ENCODE data around the gene AQP2. TPM values are rescaled to one million over a fixed set of nuclear protein-coding genes. Genes with fewer than 3 reads are reported as not detected.

The AQP2 gene
- total RNA-seq, 1 experiment from 2014 or later: not detected

DNA sequence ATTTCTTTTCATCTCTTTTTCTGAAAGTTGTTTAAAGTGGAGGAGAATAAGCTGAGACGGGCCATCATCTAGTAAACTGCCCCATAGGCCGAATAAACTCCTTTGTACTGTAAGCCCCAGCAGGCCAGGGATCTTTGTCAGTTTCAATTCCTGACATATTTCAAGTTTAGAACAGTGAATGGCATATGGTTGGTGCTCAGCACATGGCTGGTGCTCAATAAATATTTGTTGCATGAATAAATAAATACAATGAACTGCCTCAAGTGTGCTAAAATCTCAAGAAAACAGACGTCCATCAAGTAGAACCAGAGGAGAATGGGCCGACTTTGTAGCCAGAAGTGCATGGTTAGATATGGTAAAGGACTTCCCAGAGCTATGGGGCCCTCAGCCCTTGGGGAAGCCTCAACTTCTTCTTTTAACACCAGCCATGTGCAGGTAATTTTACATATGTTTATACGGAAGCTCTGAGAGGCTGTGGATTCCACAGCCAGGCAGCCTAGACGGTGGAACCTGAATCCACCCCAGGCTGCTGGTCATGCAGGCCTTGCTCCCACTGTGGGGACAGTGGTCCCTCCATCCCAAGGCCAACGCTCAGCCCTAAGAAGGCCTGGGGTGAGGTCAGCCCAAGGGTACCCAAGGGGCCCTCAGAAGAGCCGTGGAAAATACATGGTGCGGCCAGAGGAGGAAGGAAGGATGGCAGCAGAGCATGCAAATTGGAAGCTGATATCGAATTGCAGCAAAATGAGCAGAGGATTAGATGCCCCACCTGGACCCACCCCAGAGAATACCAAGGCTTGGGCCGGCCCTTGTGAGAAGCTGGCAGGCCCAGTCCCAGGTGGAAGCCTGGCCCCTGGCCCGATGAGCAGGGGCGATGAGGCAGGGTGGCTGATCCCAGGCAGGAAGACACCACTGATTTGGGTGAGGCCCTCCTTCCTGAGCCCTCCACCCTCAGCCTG lies 8.7 kb upstream of the AQP2 start:
- DNase-seq (ENCODE audit: low read depth): no peak

DNA sequence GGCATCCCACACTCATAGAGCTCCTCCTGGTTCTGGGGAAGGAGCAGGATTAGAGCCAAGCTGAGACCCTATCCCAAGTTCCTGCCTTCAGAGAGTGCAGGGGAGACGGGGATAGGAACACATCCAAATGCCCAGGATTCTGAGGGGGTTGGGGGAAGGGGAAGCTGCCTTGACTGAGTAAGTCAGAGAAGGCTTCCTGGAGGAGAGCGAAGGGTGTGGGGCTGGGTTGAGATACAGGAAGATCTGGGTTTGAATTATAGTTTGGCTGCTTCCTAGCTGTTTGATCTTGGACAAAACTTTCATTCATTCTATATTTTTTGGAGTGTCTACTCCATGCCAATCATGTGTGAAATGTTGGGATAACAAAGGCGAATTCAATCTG lies 8.0 kb upstream of the AQP2 start:
- no peak for DNase-seq (ENCODE audit: low read depth)

- DNase-seq (ENCODE audit: low read depth): no peak
Measured at GRCh38 chr12:49942921-49943624, 7.5 kb upstream of the AQP2 start.

GRCh38 chr12:49943625-49943960 lies 6.9 kb upstream of the AQP2 start:
- no peak for DNase-seq (ENCODE audit: low read depth)

DNA sequence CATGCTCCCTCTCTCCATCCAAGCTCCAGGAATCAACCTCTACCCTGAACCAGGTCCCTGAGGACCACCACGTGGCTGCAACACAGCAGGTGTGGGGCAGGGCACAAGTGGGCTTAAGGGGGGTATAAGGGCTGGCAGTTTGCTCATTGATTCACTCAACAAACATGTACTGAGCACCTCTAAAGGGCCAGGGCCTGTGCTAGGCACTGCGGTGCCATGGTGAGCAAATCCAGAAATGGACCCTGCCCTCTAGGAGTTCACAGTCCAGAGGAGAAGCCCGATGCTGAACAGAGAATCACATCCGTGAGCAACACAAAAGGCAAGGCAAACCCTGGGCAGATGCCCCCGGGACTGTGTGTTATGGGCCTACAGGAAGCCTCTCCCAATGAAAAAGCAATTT lies 6.5 kb upstream of the AQP2 start:
- DNase-seq (ENCODE audit: low read depth): no peak

DNA sequence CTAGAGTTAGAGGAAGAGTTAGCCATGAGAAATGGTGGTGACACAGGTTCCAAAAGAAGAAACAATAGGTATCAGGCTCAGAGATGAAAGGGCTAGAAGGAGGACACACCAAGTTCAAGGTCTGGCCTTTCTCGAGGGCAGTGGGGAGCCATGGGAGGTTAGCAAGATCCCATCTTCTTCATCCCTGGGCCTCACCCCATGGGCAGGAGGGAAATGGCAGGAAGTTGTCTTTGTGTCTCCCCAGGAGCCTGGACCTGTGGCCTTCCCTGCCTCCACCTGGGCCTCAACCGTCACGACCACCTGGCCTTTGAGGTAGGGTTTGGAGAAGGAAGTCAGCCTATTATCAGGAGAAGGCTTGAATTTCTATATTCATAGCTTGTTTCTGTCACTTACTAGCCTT lies 5.8 kb upstream of the AQP2 start:
- DNase-seq (ENCODE audit: low read depth): no peak

DNA sequence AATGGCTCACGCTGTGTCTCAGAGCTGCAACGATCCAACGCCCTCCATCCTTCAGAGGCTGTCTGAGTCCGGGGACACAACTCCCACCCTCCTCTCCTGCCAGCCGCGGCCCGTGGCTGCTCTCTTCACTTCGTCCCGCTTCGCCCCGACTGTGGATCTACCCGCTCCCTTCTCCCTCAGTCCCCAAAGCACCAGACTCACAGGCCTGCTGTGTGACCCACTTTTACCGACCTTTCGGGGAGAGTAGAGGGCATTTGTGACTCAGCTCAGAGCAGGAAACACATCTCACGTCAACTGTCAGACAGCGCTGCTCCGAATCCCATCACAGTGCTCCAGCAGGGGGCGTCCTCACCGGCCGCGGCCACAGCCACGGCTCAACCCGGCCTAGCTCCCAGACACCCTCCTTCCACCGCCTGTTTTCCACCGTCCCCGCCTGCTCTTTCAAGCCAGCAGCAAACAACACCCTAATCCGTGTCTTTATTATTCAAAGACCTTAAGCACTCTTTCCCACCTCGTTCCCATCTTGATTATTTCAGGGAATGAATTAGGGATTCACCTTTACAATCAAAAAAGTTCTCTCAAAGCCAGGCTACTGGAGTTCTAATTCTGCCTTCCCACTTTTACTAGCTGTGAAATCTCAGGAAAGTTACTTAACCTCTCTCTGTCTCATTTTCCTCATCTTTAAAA lies 5.0 kb upstream of the AQP2 start:
- DNase-seq (ENCODE audit: low read depth): peak; percentile 73

- DNase-seq (ENCODE audit: low read depth): no peak
Measured at GRCh38 chr12:49946086-49946485, 4.5 kb upstream of the AQP2 start.

- no peak for DNase-seq (ENCODE audit: low read depth)
Measured at GRCh38 chr12:49946497-49946896, 4.0 kb upstream of the AQP2 start.

DNA sequence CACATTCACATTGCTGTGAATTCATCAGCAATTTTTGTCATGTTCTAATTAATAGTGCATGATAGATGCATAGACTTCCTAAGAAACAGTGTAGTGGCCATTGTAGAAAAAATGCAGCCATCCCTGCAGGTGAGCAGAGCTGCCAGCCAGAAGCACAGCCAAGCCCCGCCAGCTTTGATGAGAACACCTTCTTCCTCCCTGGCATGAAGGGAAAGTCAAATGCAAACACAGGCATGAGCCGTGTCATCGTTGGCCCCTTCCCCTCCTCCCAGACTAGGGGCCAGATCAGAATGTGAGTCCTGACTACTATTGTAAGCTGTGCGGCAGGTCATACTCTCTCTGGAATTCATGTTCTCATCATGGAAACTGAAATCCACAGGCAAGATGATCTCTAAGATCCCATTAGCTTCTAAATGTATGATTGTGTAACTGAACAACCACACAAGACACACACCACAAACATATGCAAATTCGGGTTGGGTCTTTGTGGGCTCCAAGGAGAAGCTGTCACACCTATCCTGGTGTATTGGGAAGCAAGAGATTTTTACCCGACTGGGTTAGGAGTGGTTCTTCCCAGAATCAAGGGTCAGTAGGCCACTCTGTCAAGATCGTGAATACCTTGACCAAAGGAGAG lies 2.8 kb upstream of the AQP2 start:
- DNase-seq (ENCODE audit: low read depth): no peak

DNA sequence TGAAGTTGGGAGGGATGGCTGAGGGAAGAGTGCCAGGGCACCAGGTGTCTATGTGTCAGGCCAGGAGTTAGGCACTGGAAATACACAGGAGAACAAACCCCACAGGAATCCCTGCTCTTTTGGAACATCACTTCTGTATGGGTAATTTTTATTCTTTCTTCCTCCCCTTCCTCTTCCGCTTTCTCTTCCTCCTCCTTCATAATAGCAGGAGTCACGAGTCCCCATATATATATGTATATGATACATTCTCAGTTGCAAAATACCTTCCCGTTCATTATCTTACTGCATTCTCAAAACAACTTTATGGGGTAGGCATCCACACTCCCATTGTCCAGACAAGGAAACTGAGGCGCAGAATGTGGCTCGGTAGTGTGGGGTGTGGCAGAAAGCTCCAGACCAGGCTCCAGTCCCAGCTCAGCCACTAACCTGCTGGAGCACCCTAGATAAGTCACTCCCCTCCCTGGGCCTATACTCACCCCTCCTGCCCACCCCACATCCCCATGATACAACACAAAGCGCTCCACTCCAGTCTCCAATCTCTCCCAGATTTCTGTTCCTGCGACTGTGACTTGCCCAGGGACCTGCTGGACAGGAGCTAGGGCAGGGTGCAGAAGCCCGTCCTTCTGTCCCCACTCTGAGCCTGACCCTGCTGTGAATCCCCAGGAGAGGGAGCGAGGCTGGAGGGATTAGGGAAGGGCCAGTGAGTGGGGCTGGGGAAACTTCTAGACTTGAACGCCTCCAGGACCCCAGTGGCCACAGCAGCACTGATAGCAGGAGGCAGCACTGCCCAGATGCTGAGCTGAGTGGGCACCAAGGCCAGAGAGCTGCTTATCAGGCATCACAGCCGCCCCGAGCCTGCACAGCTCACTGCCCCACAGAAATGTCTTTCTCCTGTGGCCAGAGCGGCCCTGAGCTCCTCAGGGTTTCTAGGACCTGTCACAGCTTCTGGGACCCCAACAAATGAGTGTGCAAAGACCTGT lies 1.4 kb upstream of the AQP2 start:
- DNase-seq (ENCODE audit: low read depth): no peak

DNA sequence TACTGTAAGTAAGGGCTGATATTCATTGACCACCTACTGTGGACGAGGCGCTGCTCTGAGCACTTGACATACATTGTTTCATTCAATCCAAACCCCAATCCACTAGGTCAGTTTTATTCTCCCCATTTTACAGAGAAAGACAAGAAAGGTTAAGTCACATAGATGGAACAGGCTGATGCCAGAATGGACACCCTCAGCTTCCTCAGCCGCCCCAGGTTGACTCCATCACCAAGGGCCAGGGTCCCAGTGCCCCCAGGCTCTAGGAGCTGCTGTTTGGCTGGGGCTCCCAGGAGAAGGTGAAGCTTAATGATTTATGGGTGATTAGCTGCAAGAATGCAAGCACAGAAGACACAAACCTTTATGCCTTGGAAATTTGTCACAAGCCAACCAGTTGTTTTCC lies 671 bp upstream of the AQP2 start:
- DNase-seq (ENCODE audit: low read depth): no peak

- no peak for DNase-seq (ENCODE audit: low read depth)
Measured at GRCh38 chr12:49951411-49952240, 1.1 kb downstream of the AQP2 start.

DNA sequence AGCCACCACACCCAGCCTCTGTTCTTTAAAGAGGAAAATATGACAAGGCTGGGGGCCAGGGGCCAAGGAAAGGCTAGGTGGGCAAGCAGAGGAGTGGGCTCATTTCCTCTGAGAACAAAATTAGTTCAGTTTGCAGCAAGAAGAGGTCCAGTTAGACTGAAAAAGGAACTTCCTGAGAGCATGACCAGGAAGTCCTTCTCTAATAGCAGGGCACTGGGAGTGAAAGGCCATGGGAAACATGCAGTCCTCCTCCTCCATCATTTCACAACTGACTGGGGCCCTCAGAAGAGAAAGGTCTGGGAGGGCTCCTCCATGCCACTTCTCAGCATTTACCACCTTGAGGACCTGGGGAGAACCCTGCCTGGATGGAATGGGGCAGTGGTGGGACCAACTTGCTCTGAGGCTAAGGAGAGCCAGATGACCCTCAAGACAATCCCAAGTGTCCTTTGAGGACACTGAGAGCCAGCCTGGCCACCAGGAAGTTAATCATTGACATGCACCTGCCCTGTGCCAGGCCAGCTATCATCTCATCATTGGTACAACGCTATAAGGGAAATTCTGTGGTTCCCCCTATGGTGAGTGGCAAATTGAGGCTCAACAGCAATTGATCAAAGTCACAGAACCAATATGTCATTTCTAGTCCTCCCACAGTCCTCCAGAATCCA lies 2.0 kb downstream of the AQP2 start:
- DNase-seq (ENCODE audit: low read depth): no peak

- no peak for DNase-seq (ENCODE audit: low read depth)
Measured at GRCh38 chr12:49953151-49953550, 2.6 kb downstream of the AQP2 start.

DNA sequence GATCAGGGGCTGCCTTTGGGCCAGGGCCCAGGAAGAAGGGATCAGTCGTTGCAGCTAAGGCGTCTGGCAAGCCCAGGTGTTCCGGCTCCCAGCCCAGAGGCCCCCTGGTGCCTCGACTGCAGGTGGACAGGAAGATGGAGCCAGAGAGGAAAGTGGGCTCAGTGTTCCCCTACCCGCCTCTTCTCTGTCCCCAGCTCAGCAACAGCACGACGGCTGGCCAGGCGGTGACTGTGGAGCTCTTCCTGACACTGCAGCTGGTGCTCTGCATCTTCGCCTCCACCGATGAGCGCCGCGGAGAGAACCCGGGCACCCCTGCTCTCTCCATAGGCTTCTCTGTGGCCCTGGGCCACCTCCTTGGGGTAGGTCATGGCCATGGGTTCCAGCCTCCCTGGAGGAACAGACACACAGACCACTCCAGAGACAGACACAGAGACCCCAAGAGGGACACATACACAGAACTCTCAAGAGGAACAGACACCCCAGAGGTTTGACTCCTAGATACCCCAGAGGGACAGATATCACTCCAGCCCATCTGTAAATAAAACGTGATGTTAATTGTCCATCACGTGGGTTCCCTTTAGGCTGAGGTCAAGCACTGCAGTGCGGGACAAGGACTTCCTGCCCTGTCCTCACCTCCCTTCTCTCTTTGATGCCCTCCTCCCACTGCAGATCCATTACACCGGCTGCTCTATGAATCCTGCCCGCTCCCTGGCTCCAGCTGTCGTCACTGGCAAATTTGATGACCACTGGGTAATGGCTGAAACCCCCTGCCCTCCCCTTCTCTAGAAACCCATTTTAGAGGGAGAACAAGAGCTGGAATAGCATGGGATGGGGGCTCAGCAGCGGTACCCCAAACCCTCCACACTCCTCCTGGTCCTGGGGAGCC lies 3.7 kb downstream of the AQP2 start:
- no peak for DNase-seq (ENCODE audit: low read depth)

GRCh38 chr12:49954863-49955830 lies 4.6 kb downstream of the AQP2 start:
- peak; percentile 8 for DNase-seq (ENCODE audit: low read depth)

Measured in RPMI7951 (cell line).